Right atrium auricular region (tissue), 2 donors: ENCODE results near the gene SLC2A14. TPM values are rescaled to one million over a fixed set of nuclear protein-coding genes. Genes with fewer than 3 reads are reported as not detected.
"Not testable (repeated sequence)": the region's sequence is repeated elsewhere in the genome, so short reads cannot be mapped to it uniquely, and the experiment has no call there.

ENCODE experiments used
- DNase-seq: peaks from one replicate; pipeline ENCODE4 v3.0.0-alpha.2; 2019; ENCODE audit warnings: low spot score
- H3K27ac ChIP-seq, 2 donors: fragments of 200-600 bp; sonication (generic); 1 replicate in 1 of 2; 2 replicates in 1 of 2; pipeline ENCODE4 v1.5.1; 2016 to 2019
- H3K27me3 ChIP-seq, 2 donors: fragments of 200-600 bp; sonication (generic); one replicate each; pipeline versions ENCODE4 v1.5.1 to v1.6.0; 2017 to 2019
- H3K36me3 ChIP-seq: fragments of 200-600 bp; sonication (generic); one replicate; pipeline ENCODE4 v1.5.1; 2016
- H3K4me1 ChIP-seq, 2 donors: fragments of 200-600 bp; sonication (generic); one replicate each; pipeline versions ENCODE4 v1.5.1 to v1.6.0; 2017 to 2019
- H3K4me3 ChIP-seq, 2 donors: fragments of 200-600 bp; sonication (generic); 1 replicate in 1 of 2; 2 replicates in 1 of 2; pipeline ENCODE4 v1.5.1; 2017 to 2019; ENCODE audit warnings: mild to moderate bottlenecking in 1 of 2, moderate library complexity in 1 of 2
- H3K9me3 ChIP-seq, 2 donors: fragments of 200-600 bp; sonication (generic); one replicate each; pipeline ENCODE4 v1.5.1; 2019
- total RNA-seq, 2 donors: library from RNA; depleted of rRNA; stranded (reverse); fragments of >200 nt; gene quantifications; one replicate each; pipeline ENCODE4 v1.1.0, GENCODE V29; 2016
- TF ChIP-seq, protein P1 (sequence below), 2 donors: fragments of 200-600 bp; sonication (generic); IDR thresholded peaks; one replicate each; pipeline ENCODE4 v1.5.1; 2019; ENCODE audit warnings: antibody characterized with exemption in 2 of 2

The SLC2A14 gene
- total RNA-seq, 2 donors from 2014 or later, result not detected

GRCh38 chr12:7868391-7868790 is 4.3 kb downstream of the SLC2A14 start:
- no peak for DNase-seq
- TF ChIP-seq, protein P1, sequence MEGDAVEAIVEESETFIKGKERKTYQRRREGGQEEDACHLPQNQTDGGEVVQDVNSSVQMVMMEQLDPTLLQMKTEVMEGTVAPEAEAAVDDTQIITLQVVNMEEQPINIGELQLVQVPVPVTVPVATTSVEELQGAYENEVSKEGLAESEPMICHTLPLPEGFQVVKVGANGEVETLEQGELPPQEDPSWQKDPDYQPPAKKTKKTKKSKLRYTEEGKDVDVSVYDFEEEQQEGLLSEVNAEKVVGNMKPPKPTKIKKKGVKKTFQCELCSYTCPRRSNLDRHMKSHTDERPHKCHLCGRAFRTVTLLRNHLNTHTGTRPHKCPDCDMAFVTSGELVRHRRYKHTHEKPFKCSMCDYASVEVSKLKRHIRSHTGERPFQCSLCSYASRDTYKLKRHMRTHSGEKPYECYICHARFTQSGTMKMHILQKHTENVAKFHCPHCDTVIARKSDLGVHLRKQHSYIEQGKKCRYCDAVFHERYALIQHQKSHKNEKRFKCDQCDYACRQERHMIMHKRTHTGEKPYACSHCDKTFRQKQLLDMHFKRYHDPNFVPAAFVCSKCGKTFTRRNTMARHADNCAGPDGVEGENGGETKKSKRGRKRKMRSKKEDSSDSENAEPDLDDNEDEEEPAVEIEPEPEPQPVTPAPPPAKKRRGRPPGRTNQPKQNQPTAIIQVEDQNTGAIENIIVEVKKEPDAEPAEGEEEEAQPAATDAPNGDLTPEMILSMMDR (IDR thresholded peaks at IDR 0.05), result no peak
- H3K4me1 ChIP-seq, result peaks cover 0 to 7% of the 10 kb centered on the region in 2 donors
- H3K4me3 ChIP-seq, result no peak overlapping the region
- no peaks in the 10 kb centered on the region for H3K9me3 ChIP-seq
- no peaks in the 10 kb centered on the region for H3K36me3 ChIP-seq
- H3K27ac ChIP-seq, result no peak overlapping the region
- peaks cover 5 to 8% of the 10 kb centered on the region in 2 donors for H3K27me3 ChIP-seq

- Histone ChIP-seq H3K4me1 (peaks cover 0 to 5% of the 10 kb centered on the region in 2 donors), H3K36me3 (no peaks in the 10 kb centered on the region), H3K4me3 (no peak overlapping the region), H3K27me3 (no peaks in the 10 kb centered on the region), H3K27ac (no peak overlapping the region), H3K9me3 (no peaks in the 10 kb centered on the region)
- DNase-seq, result no peak
- TF ChIP-seq, protein P1 (IDR thresholded peaks at IDR 0.05), result no peak
Measured at GRCh38 chr12:7864601-7865150, 8.0 kb downstream of the SLC2A14 start.

GRCh38 chr12:7862814-7863348 is 9.8 kb downstream of the SLC2A14 start:
- not testable (repeated sequence) for H3K27me3 ChIP-seq, DNase-seq, H3K9me3 ChIP-seq, H3K27ac ChIP-seq, H3K36me3 ChIP-seq, H3K4me1 ChIP-seq, H3K4me3 ChIP-seq

- H3K27me3 ChIP-seq, H3K4me1 ChIP-seq, DNase-seq, H3K9me3 ChIP-seq, H3K36me3 ChIP-seq, H3K4me3 ChIP-seq, H3K27ac ChIP-seq: not testable (repeated sequence)
Measured at GRCh38 chr12:7862301-7862700, 10.4 kb downstream of the SLC2A14 start.

GRCh38 chr12:7859552-7859951 is 13.2 kb downstream of the SLC2A14 start:
- H3K4me3 ChIP-seq, result no peak overlapping the region
- no peaks in the 10 kb centered on the region for H3K36me3 ChIP-seq
- no peak overlapping the region for H3K27ac ChIP-seq
- H3K9me3 ChIP-seq, result no peaks in the 10 kb centered on the region
- no peak for DNase-seq
- TF ChIP-seq, protein P1 (IDR thresholded peaks at IDR 0.05), result no peak
- H3K27me3 ChIP-seq, result no peaks in the 10 kb centered on the region
- H3K4me1 ChIP-seq, result peaks cover 0 to 5% of the 10 kb centered on the region in 2 donors

- TF ChIP-seq, protein P1 (IDR thresholded peaks at IDR 0.05), result no peak
- Histone ChIP-seq H3K4me1 (peaks cover 0 to 5% of the 10 kb centered on the region in 2 donors), H3K9me3 (no peaks in the 10 kb centered on the region), H3K4me3 (no peak overlapping the region), H3K27ac (no peak overlapping the region), H3K27me3 (no peaks in the 10 kb centered on the region), H3K36me3 (no peaks in the 10 kb centered on the region)
- DNase-seq, result no peak
Measured at GRCh38 chr12:7857971-7858370, 14.7 kb downstream of the SLC2A14 start.

DNA sequence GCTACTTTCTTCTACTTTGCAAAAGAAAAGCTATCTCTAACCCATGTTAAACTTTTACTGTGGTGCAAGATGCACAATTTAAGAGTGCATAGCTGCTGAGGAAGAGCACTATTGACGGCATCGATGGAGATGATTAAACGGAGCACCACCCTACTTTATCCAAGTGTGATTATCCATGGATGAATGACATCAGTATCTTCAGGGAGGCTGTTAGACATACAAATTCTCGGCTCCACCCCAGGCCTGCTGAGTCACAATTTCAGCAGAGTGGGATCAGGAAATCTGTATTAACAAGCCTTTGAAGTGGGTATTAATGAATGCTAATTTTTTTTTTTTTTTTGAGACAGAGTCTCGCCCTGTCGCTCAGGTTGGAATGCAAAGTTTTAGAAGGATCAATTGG is 16.2 kb downstream of the SLC2A14 start:
- DNase-seq, result no peak
- no peak overlapping the region for H3K27ac ChIP-seq
- no peaks in the 10 kb centered on the region for H3K27me3 ChIP-seq
- no peak overlapping the region for H3K4me3 ChIP-seq
- no peaks in the 10 kb centered on the region for H3K36me3 ChIP-seq
- no peaks in the 10 kb centered on the region for H3K9me3 ChIP-seq
- H3K4me1 ChIP-seq, result peaks cover 0 to 5% of the 10 kb centered on the region in 2 donors
- TF ChIP-seq, protein P1 (IDR thresholded peaks at IDR 0.05), result no peak
